ENCODE results near the gene ANXA10. TPM values are rescaled to one million over a fixed set of nuclear protein-coding genes. Genes with fewer than 3 reads are reported as not detected.
A peak's percentile ranks its signal among the peaks of the same experiment; 100 is the strongest.
"Not testable (repeated sequence)": the region's sequence is repeated elsewhere in the genome, so short reads cannot be mapped to it uniquely, and the experiment has no call there.

ANXA10 gene
- polyA plus RNA-seq, 12 donors, result 0.08 TPM; not detected in 11

DNA sequence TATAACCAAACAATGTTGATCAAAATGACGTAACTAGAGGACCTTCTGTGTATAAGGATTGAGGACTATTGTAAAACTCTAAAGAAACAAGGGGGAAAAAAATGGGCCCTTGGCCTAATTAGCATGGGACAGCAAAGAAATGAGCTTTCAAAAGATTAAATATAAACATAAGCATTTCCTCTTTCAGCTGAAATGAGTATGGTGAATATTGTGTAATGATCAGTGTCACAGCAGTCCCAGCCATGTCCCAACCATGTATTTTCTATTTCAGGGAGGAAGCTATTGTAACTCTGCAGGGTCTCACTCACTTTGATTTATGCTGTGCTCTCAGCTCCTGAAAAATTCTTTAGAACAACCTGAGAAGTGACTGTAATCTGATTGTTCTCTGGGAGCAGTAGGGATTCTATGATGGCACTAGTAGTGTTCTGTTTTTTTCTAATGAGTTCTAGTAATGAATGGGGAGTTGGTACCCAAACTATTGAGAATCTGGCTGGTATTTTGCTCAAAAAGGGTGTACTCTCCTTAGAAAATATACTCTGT, 25.8 kb downstream of the ANXA10 start:
- DNase-seq, result no peak

DNA sequence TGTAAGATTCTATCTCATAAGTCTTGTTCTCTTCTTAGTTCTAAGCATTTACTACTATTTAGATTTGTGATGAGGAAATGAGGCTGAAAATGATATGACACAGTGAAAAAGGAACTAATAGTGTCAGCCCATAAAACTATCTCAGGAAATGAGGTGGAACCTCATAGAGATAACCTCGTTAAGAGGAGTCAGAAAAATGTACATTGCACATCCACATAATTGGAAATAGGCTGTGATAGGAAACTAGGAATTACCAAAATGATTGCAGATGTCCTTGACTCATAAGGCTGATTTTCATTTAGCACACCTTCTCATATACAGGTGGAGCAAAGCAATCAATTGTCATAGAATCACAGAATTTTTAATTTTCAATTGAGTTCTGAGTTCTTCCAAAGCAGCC, 26.8 kb downstream of the ANXA10 start:
- DNase-seq, result no peak

- DNase-seq, result no peak
Measured at GRCh38 chr4:168119890-168120289, 27.6 kb downstream of the ANXA10 start.

GRCh38 chr4:168120811-168121210, 28.5 kb downstream of the ANXA10 start:
- DNase-seq, result no peak

GRCh38 chr4:168124008-168124641, 31.8 kb downstream of the ANXA10 start:
- DNase-seq, result no peak

- no peak for DNase-seq
Measured at GRCh38 chr4:168126952-168127351, 34.6 kb downstream of the ANXA10 start.

GRCh38 chr4:168128601-168129000, 36.3 kb downstream of the ANXA10 start:
- DNase-seq, result no peak

DNA sequence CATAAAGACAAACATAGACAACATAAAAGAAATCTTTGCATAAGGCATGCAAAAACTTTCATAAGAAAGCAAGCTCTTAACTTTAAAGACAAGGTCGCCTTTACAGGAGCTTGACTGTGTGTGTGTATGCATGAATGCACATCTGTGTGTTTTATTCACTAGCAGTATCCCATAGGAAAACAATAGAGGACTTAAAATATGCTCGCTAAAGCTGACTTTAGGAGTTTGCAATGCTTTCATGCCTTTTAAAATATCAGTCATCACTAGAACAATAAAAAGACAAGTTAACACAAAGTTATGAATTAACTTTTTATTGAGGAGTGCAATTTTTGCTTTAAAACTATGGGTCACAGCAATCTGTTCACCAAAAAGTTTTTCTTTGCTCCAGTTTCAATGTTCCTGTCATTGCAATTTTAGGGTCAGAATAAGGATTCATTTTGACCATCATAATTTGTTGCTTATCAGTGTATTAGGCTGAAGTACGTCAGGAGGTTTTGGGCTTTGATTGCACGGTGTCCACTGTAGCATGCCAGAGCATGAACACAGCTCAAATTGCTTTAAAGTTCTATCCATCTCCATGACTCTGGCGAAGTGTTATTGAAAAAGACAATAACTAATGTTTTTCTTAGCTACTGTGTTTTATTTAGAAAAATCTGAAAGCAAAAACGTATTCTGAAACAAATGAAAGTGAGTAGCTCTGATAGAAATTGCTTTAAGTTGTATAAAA, 36.9 kb downstream of the ANXA10 start:
- DNase-seq, result no peak

DNA sequence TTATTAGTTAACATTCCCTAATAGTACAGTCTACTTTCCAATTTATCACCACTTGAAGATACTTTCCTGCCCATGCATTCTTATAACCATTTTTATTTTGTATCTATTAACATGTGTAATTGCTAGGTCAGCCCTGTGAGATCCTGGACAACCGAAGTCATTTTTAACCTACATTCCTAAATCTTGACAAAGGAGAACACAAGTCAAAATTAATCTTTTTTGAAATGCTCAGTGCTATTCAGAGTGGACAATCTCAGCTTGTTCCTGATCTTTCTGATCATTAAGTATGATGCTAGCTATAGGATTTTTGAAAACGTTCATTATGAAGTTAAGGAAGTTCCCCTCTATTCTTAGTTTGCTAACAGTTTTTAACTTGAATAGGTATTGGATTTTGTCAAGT, 37.5 kb downstream of the ANXA10 start:
- no peak for DNase-seq

- no peak for DNase-seq
Measured at GRCh38 chr4:168131196-168131595, 38.9 kb downstream of the ANXA10 start.

DNA sequence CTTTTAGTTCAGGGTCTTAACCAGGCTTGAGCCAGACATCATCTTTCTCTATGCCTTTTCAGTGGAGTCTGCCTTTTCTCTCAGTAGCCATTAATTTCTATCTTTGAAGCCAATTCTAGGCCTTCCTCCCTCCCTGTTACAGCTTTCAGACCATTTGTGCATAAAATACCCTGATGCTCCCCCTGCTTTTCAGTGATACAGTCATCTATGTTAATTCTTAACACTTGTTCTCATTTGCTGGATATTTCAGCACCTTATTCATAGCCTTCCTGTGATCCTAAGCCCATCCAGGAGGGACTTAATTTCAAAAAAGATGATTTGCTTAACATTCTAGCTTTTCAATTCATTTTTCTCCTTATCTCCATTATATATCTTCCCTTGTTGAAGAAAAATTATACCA, 42.3 kb downstream of the ANXA10 start:
- DNase-seq, result no peak

DNA sequence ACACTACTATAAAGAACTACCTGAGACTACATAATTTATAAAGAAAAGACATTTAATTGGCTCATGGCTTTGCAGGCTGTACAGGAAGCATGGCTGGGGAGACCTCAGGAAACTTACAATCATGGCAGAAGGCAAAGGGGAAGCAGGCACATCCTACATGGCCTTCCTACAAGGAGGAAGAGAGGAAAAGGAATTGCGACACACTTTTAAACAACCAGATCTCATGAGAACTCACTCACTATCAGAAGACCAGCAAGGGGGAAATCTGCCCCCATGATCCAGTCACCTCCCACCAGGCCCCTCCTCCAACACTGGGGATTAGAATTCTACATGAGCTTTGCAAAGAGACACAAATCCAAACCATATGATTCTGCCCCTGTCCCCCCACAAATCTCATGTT, 43.5 kb downstream of the ANXA10 start:
- not testable (repeated sequence) for DNase-seq

GRCh38 chr4:168137695-168138094, 45.4 kb downstream of the ANXA10 start:
- not testable (repeated sequence) for DNase-seq

- DNase-seq, result no peak
Measured at GRCh38 chr4:168138143-168138542, 45.8 kb downstream of the ANXA10 start.

- no peak for DNase-seq
Measured at GRCh38 chr4:168139336-168139735, 47.0 kb downstream of the ANXA10 start.

DNA sequence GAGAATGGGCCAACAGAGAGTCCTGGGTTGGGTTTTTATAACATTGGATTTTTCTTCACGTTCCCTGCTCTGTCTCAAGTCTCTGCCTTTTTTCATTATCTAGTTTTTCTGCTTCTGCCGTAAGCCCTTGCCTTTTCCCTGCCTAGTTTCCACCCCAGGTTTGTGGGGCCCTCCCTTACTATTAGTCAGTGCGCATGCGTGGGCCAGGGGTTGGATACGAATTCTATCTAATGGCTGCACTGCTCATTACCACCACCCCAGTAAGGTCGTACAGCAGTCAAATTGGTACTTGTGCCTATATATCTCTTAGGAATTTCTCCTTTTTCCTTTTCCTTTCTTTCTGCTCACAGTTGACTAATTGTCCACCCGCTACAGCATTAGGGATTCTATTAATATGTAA, 49.4 kb downstream of the ANXA10 start:
- no peak for DNase-seq

DNA sequence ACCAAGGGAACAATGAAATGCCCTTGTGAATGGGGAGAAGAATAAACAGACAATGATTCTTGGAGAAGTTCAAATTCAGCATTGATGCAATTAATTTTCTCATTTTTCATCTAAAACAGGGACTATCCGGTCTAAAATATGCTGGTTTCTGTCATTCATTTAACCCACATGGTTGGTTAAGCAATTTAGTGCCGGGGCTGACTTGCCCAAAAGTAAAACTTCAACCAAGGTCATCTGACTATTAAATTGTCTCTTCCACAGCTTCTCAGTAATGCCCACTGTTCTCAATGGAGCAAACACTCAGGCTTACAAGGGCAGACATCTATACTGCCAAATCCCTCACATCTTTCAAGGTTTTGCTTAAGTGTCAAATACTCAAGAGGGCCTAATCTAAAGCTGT, 51.3 kb downstream of the ANXA10 start:
- no peak for DNase-seq

GRCh38 chr4:168150420-168151050, 58.2 kb downstream of the ANXA10 start:
- DNase-seq, result no peak

GRCh38 chr4:168151327-168151726, 59.0 kb downstream of the ANXA10 start:
- DNase-seq, result no peak

- no peak for DNase-seq
Measured at GRCh38 chr4:168152837-168153500, 60.6 kb downstream of the ANXA10 start.

DNA sequence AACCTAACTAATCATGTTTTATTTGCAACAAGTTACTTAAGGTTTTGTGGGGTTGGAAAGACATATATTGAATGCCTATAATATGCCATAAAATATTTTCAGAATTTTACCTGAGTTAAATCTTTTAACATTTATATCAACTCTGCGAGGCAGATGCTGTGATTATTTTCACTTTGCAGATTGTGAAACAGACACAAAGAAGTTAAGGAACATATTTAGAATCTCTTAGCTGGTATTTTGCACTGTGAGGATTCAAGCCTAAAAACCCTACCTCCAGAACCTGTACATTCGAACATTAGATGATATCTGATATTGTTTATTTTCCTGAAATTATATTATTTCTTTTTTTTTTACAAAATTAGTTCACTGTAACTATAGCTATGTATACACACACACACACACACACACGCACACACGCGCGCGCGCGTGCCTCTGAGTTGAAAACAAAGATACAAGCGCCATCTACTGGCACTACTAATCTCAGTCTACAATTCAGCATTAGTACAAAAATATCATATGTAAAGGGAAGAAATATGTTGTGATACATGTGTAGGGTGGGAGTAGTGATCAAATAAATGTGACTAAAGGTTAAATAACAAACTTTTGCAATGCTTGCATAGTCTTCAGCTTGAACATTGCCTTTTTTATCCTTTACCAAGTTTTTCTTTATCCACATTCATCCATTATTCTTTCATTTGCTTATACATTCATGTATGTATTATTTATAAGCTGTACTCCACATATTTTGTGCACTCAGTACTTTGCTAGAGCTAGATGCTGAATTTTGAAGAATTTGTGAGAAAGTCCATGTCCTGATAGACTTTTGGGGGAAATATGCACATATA, 61.5 kb downstream of the ANXA10 start:
- DNase-seq, result peak; percentile 78

All from muscle of arm (tissue), 12 donors.